ENCODE measurements around the gene TTF1. TPM values are rescaled to one million over a fixed set of nuclear protein-coding genes. Genes with fewer than 3 reads are reported as not detected.

The TTF1 gene
- total and polyA plus RNA-seq, 10 of the 15 experiments (the other 5 are each of a cell fraction or from before 2014, with no cell fraction given): 11.3 to 25.5 (median 16.0) TPM

DNA sequence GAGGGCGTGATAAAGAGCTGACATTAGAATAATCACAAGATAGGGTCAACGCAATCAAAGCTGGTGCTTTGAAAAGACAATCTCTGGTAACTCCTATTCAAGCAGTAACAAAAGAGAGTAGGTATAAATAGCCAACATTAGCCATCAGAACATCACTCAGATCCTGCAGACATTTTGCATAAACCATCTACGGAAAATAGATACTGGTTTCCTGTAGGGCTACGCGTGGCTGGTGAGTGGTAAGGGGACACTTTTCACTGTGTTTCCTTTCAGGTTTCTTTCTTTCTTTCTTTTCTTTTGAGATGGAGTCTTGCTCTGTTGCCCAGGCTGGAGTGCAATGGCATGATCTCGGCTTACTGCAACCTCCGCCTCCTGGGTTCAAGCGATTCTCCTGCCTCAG lies 22.3 kb downstream of the TTF1 start (continued):
- TF ChIP-seq, protein P1, sequence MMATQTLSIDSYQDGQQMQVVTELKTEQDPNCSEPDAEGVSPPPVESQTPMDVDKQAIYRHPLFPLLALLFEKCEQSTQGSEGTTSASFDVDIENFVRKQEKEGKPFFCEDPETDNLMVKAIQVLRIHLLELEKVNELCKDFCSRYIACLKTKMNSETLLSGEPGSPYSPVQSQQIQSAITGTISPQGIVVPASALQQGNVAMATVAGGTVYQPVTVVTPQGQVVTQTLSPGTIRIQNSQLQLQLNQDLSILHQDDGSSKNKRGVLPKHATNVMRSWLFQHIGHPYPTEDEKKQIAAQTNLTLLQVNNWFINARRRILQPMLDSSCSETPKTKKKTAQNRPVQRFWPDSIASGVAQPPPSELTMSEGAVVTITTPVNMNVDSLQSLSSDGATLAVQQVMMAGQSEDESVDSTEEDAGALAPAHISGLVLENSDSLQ (IDR thresholded peaks at IDR 0.05): no peak
- peak; percentile 83 for TF ChIP-seq RUNX3 (IDR thresholded peaks at IDR 0.05; ENCODE audit: low read length)
- 0 out of 2 replicates have a peak, but pooled peaks have one; percentile 5 for TF ChIP-seq JUNB (IDR thresholded peaks at IDR 0.05)
- TF ChIP-seq, protein P2, sequence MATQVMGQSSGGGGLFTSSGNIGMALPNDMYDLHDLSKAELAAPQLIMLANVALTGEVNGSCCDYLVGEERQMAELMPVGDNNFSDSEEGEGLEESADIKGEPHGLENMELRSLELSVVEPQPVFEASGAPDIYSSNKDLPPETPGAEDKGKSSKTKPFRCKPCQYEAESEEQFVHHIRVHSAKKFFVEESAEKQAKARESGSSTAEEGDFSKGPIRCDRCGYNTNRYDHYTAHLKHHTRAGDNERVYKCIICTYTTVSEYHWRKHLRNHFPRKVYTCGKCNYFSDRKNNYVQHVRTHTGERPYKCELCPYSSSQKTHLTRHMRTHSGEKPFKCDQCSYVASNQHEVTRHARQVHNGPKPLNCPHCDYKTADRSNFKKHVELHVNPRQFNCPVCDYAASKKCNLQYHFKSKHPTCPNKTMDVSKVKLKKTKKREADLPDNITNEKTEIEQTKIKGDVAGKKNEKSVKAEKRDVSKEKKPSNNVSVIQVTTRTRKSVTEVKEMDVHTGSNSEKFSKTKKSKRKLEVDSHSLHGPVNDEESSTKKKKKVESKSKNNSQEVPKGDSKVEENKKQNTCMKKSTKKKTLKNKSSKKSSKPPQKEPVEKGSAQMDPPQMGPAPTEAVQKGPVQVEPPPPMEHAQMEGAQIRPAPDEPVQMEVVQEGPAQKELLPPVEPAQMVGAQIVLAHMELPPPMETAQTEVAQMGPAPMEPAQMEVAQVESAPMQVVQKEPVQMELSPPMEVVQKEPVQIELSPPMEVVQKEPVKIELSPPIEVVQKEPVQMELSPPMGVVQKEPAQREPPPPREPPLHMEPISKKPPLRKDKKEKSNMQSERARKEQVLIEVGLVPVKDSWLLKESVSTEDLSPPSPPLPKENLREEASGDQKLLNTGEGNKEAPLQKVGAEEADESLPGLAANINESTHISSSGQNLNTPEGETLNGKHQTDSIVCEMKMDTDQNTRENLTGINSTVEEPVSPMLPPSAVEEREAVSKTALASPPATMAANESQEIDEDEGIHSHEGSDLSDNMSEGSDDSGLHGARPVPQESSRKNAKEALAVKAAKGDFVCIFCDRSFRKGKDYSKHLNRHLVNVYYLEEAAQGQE (IDR thresholded peaks at IDR 0.05; ENCODE audit: low read depth, low read length): no peak
- TF ChIP-seq, protein P3, sequence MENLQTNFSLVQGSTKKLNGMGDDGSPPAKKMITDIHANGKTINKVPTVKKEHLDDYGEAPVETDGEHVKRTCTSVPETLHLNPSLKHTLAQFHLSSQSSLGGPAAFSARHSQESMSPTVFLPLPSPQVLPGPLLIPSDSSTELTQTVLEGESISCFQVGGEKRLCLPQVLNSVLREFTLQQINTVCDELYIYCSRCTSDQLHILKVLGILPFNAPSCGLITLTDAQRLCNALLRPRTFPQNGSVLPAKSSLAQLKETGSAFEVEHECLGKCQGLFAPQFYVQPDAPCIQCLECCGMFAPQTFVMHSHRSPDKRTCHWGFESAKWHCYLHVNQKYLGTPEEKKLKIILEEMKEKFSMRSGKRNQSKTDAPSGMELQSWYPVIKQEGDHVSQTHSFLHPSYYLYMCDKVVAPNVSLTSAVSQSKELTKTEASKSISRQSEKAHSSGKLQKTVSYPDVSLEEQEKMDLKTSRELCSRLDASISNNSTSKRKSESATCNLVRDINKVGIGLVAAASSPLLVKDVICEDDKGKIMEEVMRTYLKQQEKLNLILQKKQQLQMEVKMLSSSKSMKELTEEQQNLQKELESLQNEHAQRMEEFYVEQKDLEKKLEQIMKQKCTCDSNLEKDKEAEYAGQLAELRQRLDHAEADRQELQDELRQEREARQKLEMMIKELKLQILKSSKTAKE (IDR thresholded peaks at IDR 0.05; ENCODE audit: low read depth, poor library complexity, severe bottlenecking): peak; percentile 45
- TF ChIP-seq MEF2A (IDR thresholded peaks at IDR 0.05; ENCODE audit: insufficient read depth, low read depth, low read length): peak; percentile 78; the same call in 1 of the 2 replicates
- TF ChIP-seq KLF5 (IDR thresholded peaks at IDR 0.05; ENCODE audit: partially characterized antibody): no peak
- TF ChIP-seq PAX5 (IDR thresholded peaks at IDR 0.05; ENCODE audit: borderline replicate concordance, low read depth, low read length): peak; percentile 42; the same call in 1 of the 2 replicates

Measured in GM12878 (cell line).